DND-41 (cell line): Measurements from ENCODE around the gene FADS2.

Experiments
- CTCF ChIP-seq: IDR thresholded peaks from 2 replicates; pipeline ENCODE4 v1.5.1; 2012; ENCODE audit warnings: borderline replicate concordance, low read length, moderate library complexity, mild to moderate bottlenecking; ENCODE audit not compliant: poor library complexity, severe bottlenecking; ENCODE audit errors: extremely low read depth
- EZH2 ChIP-seq: IDR thresholded peaks from 3 replicates; pipeline ENCODE4 v1.6.1; 2012; ENCODE audit warnings: borderline replicate concordance, low read depth, mild to moderate bottlenecking, moderate library complexity, low read length, inconsistent platforms; ENCODE audit not compliant: severe bottlenecking

- TF ChIP-seq CTCF (no peak), EZH2 (no peak)
Measured at GRCh38 chr11:61904539-61905048, 76.5 kb downstream of the FADS2 start.
